Trophoblast cell (in vitro differentiated cells and primary cell): ENCODE data around the gene GARS1.

Experiments used
- DNase-seq, 2 donors: peaks; one replicate each; pipeline ENCODE4 v3.0.0-alpha.2; 2016
- H2AFZ ChIP-seq: 2 replicates; pipeline ENCODE4 v1.6.1; 2013; ENCODE audit warnings: low read length, moderate library complexity, mild to moderate bottlenecking; ENCODE audit not compliant: insufficient read depth, poor library complexity
- H2AK5ac ChIP-seq: 2 replicates; pipeline ENCODE4 v1.6.1; 2013; ENCODE audit warnings: mild to moderate bottlenecking, low read length
- H2BK120ac ChIP-seq: 2 replicates; pipeline ENCODE4 v1.6.1; 2013; ENCODE audit warnings: low read length, mild to moderate bottlenecking, moderate library complexity; ENCODE audit not compliant: insufficient read depth, poor library complexity
- H2BK12ac ChIP-seq: 2 replicates; pipeline ENCODE4 v1.6.1; 2013; ENCODE audit warnings: mild to moderate bottlenecking, low read length, moderate library complexity
- H2BK5ac ChIP-seq: 2 replicates; pipeline ENCODE4 v1.6.1; 2013; ENCODE audit warnings: low read length, low read depth, moderate library complexity, mild to moderate bottlenecking; ENCODE audit not compliant: poor library complexity
- H3K14ac ChIP-seq: 2 replicates; pipeline ENCODE4 v1.6.1; 2013; ENCODE audit warnings: mild to moderate bottlenecking, low read length
- H3K18ac ChIP-seq: 2 replicates; pipeline ENCODE4 v1.6.1; 2013; ENCODE audit warnings: mild to moderate bottlenecking, low read length
- H3K23ac ChIP-seq: 2 replicates; pipeline ENCODE4 v1.6.1; 2013; ENCODE audit warnings: low read length
- H3K27ac ChIP-seq: 2 replicates; pipeline ENCODE4 v1.5.1; 2013; ENCODE audit warnings: low read depth, mild to moderate bottlenecking, inconsistent platforms, low read length, moderate library complexity
- H3K27me3 ChIP-seq: 2 replicates; pipeline ENCODE4 v1.6.1; 2013; ENCODE audit warnings: inconsistent platforms, mild to moderate bottlenecking, low read length, moderate library complexity; ENCODE audit not compliant: insufficient read depth
- H3K36me3 ChIP-seq, 2 experiments: 1 replicate in 1 of 2; 2 replicates in 1 of 2; pipeline ENCODE4 v1.6.1; 2013; ENCODE audit warnings: low read length in 2 of 2, mild to moderate bottlenecking in 2 of 2, moderate library complexity in 1 of 2; ENCODE audit not compliant: insufficient read depth in 2 of 2, control insufficient read depth in 1 of 2
- H3K4ac ChIP-seq: 2 replicates; pipeline ENCODE4 v1.6.1; 2013; ENCODE audit warnings: low read depth, mild to moderate bottlenecking, low read length, moderate library complexity
- H3K4me1 ChIP-seq, 2 experiments: 1 replicate in 1 of 2; 2 replicates in 1 of 2; pipeline ENCODE4 v1.6.1; 2013; ENCODE audit warnings: low read length in 2 of 2, mild to moderate bottlenecking in 2 of 2, moderate library complexity in 1 of 2; ENCODE audit not compliant: insufficient read depth in 2 of 2, control insufficient read depth in 1 of 2
- H3K4me2 ChIP-seq: 2 replicates; pipeline ENCODE4 v1.6.1; 2013; ENCODE audit warnings: inconsistent platforms, mild to moderate bottlenecking, low read length, moderate library complexity
- H3K4me3 ChIP-seq: 2 replicates; pipeline ENCODE4 v1.5.1; 2013; ENCODE audit warnings: mild to moderate bottlenecking, low read depth, low read length, inconsistent platforms
- H3K79me1 ChIP-seq: one replicate; pipeline ENCODE4 v1.6.1; 2013; ENCODE audit warnings: low read length
- H3K79me2 ChIP-seq: 2 replicates; pipeline ENCODE4 v1.6.1; 2013; ENCODE audit warnings: low read length, mild to moderate bottlenecking; ENCODE audit not compliant: control insufficient read depth, insufficient read depth, poor library complexity
- H3K9ac ChIP-seq: 2 replicates; pipeline ENCODE4 v1.6.1; 2013; ENCODE audit warnings: mild to moderate bottlenecking, low read length
- H3K9me3 ChIP-seq: 2 replicates; pipeline ENCODE4 v1.6.1; 2013; ENCODE audit warnings: low read depth, mild to moderate bottlenecking, control low read depth, inconsistent platforms, low read length; ENCODE audit not compliant: insufficient read depth
- H4K12ac ChIP-seq: 2 replicates; pipeline ENCODE4 v1.6.1; 2013; ENCODE audit warnings: low read depth, mild to moderate bottlenecking, low read length, moderate library complexity
- H4K8ac ChIP-seq: 2 replicates; pipeline ENCODE4 v1.6.1; 2013; ENCODE audit warnings: low read depth, mild to moderate bottlenecking, low read length, moderate library complexity
- H4K91ac ChIP-seq: one replicate; pipeline ENCODE4 v1.6.1; 2013; ENCODE audit warnings: low read depth, mild to moderate bottlenecking, low read length, moderate library complexity
- WGBS: extraction: QIAGEN DNeasy Blood & Tissue Kit; methylation state at CpG from one replicate; pipeline ENCODE4 v1.1.7; 2013; ENCODE audit warnings: missing lambda C conversion rate; ENCODE audit not compliant: insufficient read length, insufficient coverage; ENCODE audit errors: extremely low coverage; 5-methylcytosine and 5-hydroxymethylcytosine counted together

The GARS1 gene

DNA sequence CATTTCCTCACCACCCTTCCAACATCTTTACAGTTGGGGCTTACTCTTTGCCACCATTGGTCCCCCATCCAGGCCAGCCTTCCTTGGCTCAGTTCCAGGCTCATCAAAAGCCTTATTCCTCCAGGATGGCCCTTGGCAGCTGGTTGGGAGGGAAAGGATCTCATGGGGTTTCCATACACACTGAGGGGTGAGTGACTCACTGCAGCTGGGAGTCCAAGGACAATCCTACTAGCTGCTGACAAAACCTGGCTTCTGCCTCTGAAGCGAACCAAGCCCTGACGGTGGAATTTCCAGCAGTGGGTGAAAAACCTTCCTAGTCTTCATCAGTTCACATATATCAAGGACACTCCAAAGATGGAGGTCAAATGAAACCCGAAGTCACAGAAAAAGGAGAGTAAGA, 64.6 kb downstream of the GARS1 start:
- Histone ChIP-seq H3K9me3 (peaks cover 3% of the 10 kb centered on the region), H2AK5ac (no peak overlapping the region), H3K27me3 (no peaks in the 10 kb centered on the region), H2BK5ac (no peak overlapping the region), H3K36me3 (peaks cover 0 to 3% of the 10 kb centered on the region in 2 experiments), H4K8ac (no peak overlapping the region), H3K9ac (no peak overlapping the region), H3K14ac (no peak overlapping the region), H3K4me1 (no peaks in the 10 kb centered on the region), H2BK12ac (no peak overlapping the region), H2AFZ (no peak overlapping the region), H3K4me2 (no peak overlapping the region), H3K23ac (no peak overlapping the region), H3K27ac (no peak overlapping the region), H3K4ac (no peak overlapping the region), H2BK120ac (no peak overlapping the region), H3K79me1 (no peaks in the 10 kb centered on the region), H3K79me2 (no peaks in the 10 kb centered on the region), H4K12ac (no peak overlapping the region), H3K4me3 (no peak overlapping the region), H4K91ac (no peak overlapping the region), H3K18ac (no peak overlapping the region)
- no peak for DNase-seq
- WGBS, result no CpG with 5 or more reads among the region's 3 CpGs

- H3K27ac ChIP-seq, result no peak overlapping the region
- H3K79me2 ChIP-seq, result no peaks in the 10 kb centered on the region
- H2AFZ ChIP-seq, result no peak overlapping the region
- no CpG with 5 or more reads among the region's 16 CpGs for WGBS
- H3K4me3 ChIP-seq, result no peak overlapping the region
- no peaks in the 10 kb centered on the region for H3K4me1 ChIP-seq
- H4K12ac ChIP-seq, result no peak overlapping the region
- H3K4me2 ChIP-seq, result no peak overlapping the region
- H3K18ac ChIP-seq, result no peak overlapping the region
- no peaks in the 10 kb centered on the region for H3K79me1 ChIP-seq
- no peak overlapping the region for H2BK5ac ChIP-seq
- H3K23ac ChIP-seq, result no peak overlapping the region
- H4K8ac ChIP-seq, result no peak overlapping the region
- no peak for DNase-seq
- no peak overlapping the region for H2AK5ac ChIP-seq
- no peak overlapping the region for H3K14ac ChIP-seq
- H3K9ac ChIP-seq, result no peak overlapping the region
- no peaks in the 10 kb centered on the region for H3K36me3 ChIP-seq
- no peak overlapping the region for H3K4ac ChIP-seq
- no peaks in the 10 kb centered on the region for H3K27me3 ChIP-seq
- H4K91ac ChIP-seq, result no peak overlapping the region
- no peak overlapping the region for H2BK12ac ChIP-seq
- peaks cover 3% of the 10 kb centered on the region for H3K9me3 ChIP-seq
- no peak overlapping the region for H2BK120ac ChIP-seq
Measured at GRCh38 chr7:30660331-30661255, 65.9 kb downstream of the GARS1 start.

DNA sequence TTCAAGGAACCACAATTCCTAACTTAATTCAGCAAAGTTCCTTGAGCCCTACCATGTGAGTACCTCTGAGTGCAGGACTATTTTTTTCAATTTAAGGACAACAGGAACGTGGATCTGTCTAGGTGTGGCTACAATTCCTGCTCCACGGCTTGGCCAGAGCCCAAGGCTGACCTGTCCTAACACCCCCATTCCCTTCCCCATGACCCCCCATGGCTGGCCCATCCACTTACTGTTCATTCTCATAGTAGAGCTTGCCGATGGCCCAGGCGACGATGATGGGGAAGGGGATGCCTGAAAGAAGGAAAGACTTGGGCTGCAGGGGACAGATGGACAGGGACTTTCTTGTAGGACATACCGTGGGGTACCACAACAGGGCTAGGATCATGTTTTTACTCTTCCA, 67.2 kb downstream of the GARS1 start:
- Histone ChIP-seq H3K4me1 (no peaks in the 10 kb centered on the region), H3K9me3 (peaks cover 3% of the 10 kb centered on the region), H4K8ac (no peak overlapping the region), H4K91ac (no peak overlapping the region), H3K14ac (no peak overlapping the region), H3K4ac (no peak overlapping the region), H2BK120ac (no peak overlapping the region), H3K36me3 (no peaks in the 10 kb centered on the region), H3K79me1 (no peaks in the 10 kb centered on the region), H2AFZ (no peak overlapping the region), H4K12ac (no peak overlapping the region), H2AK5ac (no peak overlapping the region), H3K23ac (no peak overlapping the region), H3K27me3 (no peaks in the 10 kb centered on the region), H3K4me3 (no peak overlapping the region), H3K9ac (no peak overlapping the region), H3K4me2 (no peak overlapping the region), H3K27ac (no peak overlapping the region), H3K79me2 (no peaks in the 10 kb centered on the region), H3K18ac (no peak overlapping the region), H2BK5ac (no peak overlapping the region), H2BK12ac (no peak overlapping the region)
- WGBS, result no CpG with 5 or more reads among the region's 6 CpGs
- DNase-seq, result no peak

DNA sequence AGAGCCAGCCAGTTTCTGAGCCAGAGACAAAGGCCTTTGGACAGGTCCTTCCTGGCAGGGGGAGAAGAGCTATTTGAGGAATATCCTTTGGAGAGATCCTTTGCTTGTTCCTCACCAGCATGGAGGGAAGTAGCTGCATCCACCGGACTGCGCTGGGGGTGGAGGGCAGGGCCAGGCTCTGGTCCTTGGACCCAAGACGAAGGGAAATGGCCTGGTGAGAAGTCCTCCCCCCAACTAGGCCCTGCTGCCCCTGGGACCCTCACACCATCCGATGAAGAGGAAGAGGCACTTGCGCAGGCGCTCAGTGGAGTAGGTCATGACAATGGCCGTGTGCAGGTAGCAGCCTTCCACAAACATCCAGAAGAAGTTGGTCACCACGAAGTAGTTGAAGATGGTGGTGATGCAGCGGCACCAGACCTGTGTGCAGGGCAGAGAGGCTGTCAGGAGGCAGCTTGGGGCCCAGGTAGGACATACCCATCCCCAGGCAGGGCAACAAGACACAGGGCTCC, 67.8 kb downstream of the GARS1 start:
- no peak overlapping the region for H2BK120ac ChIP-seq
- no peak overlapping the region for H2BK5ac ChIP-seq
- H3K4me3 ChIP-seq, result no peak overlapping the region
- no peak overlapping the region for H3K4me2 ChIP-seq
- H3K27ac ChIP-seq, result no peak overlapping the region
- no peak for DNase-seq
- H3K18ac ChIP-seq, result no peak overlapping the region
- no peaks in the 10 kb centered on the region for H3K79me2 ChIP-seq
- no CpG with 5 or more reads among the region's 9 CpGs for WGBS
- H3K4me1 ChIP-seq, result no peaks in the 10 kb centered on the region
- H3K27me3 ChIP-seq, result no peaks in the 10 kb centered on the region
- H4K91ac ChIP-seq, result no peak overlapping the region
- no peak overlapping the region for H4K12ac ChIP-seq
- no peak overlapping the region for H3K9ac ChIP-seq
- peaks cover 3% of the 10 kb centered on the region for H3K9me3 ChIP-seq
- H4K8ac ChIP-seq, result no peak overlapping the region
- H2BK12ac ChIP-seq, result no peak overlapping the region
- no peaks in the 10 kb centered on the region for H3K79me1 ChIP-seq
- H3K4ac ChIP-seq, result no peak overlapping the region
- no peaks in the 10 kb centered on the region for H3K36me3 ChIP-seq
- no peak overlapping the region for H2AFZ ChIP-seq
- H3K14ac ChIP-seq, result no peak overlapping the region
- no peak overlapping the region for H2AK5ac ChIP-seq
- no peak overlapping the region for H3K23ac ChIP-seq
